ENCODE data around the gene MOK. TPM values are rescaled to one million over a fixed set of nuclear protein-coding genes. Genes with fewer than 3 reads are reported as not detected.

The MOK gene
- total RNA-seq, 3 donors from 2014 or later (not counting 1 experiment from before 2014, with no cell fraction given) = 3.9 to 6.5 (median 4.7) TPM

DNA sequence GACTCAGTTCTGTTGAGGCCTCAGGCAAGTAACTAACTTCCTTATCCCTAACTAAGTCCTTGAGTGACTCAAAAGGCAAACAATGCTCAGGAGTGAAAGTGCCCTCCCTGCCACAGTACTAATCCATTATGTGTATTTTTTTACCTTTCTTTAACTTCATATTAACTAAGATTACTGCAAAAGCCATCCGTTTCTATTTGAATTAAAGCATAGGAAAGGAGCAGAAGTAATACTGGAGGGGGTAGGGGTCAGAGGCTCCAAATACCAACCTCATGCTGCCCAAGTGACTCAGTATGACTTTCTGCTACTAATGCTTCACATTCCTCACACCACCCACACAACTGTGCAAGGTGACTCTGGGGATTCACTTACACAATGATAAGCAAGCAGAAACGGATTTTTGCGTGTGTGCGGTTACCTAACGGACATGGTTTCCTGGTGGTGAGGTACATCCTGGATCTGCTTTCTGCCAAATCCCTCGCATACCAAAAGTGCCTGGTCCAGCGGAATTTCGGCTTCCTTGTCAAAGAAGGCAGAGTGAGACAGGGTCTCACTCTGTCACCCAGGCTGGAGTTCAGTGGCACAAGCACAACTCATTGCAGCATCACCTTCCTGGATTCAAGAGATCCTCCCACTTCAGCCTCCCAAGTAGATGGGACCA, 25.1 kb downstream of the MOK start:
- no peaks in the 10 kb centered on the region for H3K4me1 ChIP-seq (ENCODE audit: control insufficient read depth, insufficient read depth, low read length)
- H3K4me3 Mint-ChIP-seq = no peak overlapping the region
- H3K27me3 Mint-ChIP-seq (ENCODE audit: low read depth in 2 of 2) = no peaks in the 10 kb centered on the region
- no peak overlapping the region for H3K27ac Mint-ChIP-seq
- no peaks in the 10 kb centered on the region for H3K36me3 Mint-ChIP-seq
- DNase-seq = no peak
- no peak overlapping the region for H3K27ac ChIP-seq (ENCODE audit: low read length)
- H3K9me3 Mint-ChIP-seq = no peaks in the 10 kb centered on the region
- intact Hi-C loops (cut with micrococcal nuclease) = no loop called here
- TF ChIP-seq, protein P1, sequence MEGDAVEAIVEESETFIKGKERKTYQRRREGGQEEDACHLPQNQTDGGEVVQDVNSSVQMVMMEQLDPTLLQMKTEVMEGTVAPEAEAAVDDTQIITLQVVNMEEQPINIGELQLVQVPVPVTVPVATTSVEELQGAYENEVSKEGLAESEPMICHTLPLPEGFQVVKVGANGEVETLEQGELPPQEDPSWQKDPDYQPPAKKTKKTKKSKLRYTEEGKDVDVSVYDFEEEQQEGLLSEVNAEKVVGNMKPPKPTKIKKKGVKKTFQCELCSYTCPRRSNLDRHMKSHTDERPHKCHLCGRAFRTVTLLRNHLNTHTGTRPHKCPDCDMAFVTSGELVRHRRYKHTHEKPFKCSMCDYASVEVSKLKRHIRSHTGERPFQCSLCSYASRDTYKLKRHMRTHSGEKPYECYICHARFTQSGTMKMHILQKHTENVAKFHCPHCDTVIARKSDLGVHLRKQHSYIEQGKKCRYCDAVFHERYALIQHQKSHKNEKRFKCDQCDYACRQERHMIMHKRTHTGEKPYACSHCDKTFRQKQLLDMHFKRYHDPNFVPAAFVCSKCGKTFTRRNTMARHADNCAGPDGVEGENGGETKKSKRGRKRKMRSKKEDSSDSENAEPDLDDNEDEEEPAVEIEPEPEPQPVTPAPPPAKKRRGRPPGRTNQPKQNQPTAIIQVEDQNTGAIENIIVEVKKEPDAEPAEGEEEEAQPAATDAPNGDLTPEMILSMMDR (IDR thresholded peaks at IDR 0.05) = no peak
- H3K36me3 ChIP-seq (ENCODE audit: control insufficient read depth, insufficient read depth, low read length) = no peaks in the 10 kb centered on the region
- ATAC-seq = no peak
- no peaks in the 10 kb centered on the region for H3K27me3 ChIP-seq (ENCODE audit: control insufficient read depth, insufficient read depth, low read length)
- no peak overlapping the region for H3K4me3 ChIP-seq (ENCODE audit: low read length)
- H3K4me1 Mint-ChIP-seq = no peaks in the 10 kb centered on the region
- 93% methylated on average over 7 of the region's 8 CpGs for WGBS (ENCODE audit: insufficient coverage)
- no peaks in the 10 kb centered on the region for H3K9me3 ChIP-seq (ENCODE audit: control insufficient read depth, insufficient read depth, low read length)

DNA sequence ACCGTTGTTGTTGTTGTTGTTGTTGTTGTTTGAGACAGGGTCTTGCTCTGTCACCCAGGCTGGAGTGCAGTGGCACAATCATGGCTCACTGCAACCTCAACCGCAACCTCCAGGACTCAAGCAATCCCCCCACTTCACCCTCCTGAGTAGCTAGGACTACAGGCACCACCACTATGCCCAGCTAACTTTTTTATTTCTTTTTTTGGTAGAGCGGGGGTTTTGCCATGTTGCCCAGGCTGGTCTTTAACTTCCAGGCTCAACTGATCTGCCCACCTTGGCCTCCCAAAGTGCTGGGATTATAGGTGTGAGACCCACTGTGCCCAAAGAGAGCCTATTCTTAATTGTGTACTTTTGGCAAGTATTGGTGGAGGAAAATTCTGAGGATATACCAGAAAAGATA, 25.7 kb downstream of the MOK start:
- Mint-ChIP-seq H3K27ac (no peak overlapping the region), H3K27me3 (ENCODE audit: low read depth in 2 of 2) (no peaks in the 10 kb centered on the region), H3K36me3 (no peaks in the 10 kb centered on the region), H3K9me3 (no peaks in the 10 kb centered on the region), H3K4me3 (no peak overlapping the region), H3K4me1 (no peaks in the 10 kb centered on the region)
- DNase-seq = no peak
- ATAC-seq = no peak
- WGBS (ENCODE audit: insufficient coverage) = 94% methylated on average over 2 of the region's 3 CpGs
- Histone ChIP-seq H3K27ac (ENCODE audit: low read length) (no peak overlapping the region), H3K4me3 (ENCODE audit: low read length) (no peak overlapping the region), H3K9me3 (ENCODE audit: control insufficient read depth, insufficient read depth, low read length) (no peaks in the 10 kb centered on the region), H3K4me1 (ENCODE audit: control insufficient read depth, insufficient read depth, low read length) (no peaks in the 10 kb centered on the region), H3K36me3 (ENCODE audit: control insufficient read depth, insufficient read depth, low read length) (no peaks in the 10 kb centered on the region), H3K27me3 (ENCODE audit: control insufficient read depth, insufficient read depth, low read length) (no peaks in the 10 kb centered on the region)
- intact Hi-C loops (cut with micrococcal nuclease) = no loop called here
- TF ChIP-seq, protein P1 (IDR thresholded peaks at IDR 0.05) = no peak

DNA sequence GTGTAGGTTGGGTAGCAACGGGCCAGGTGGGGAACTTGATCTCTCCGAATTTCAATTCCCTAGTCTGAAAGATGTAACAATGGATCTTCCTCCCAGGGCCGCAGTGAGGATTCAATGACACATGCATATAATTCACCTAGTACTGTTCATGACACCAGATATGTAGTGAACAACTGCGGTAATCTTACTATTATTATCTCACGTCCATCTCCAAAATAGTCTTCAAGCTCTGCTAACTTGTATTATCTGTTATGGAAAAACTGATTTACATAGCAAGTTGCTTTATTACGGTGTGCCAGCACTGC, 26.4 kb downstream of the MOK start:
- Histone ChIP-seq H3K27ac (ENCODE audit: low read length) (no peak overlapping the region), H3K4me1 (ENCODE audit: control insufficient read depth, insufficient read depth, low read length) (no peaks in the 10 kb centered on the region), H3K27me3 (ENCODE audit: control insufficient read depth, insufficient read depth, low read length) (no peaks in the 10 kb centered on the region), H3K36me3 (ENCODE audit: control insufficient read depth, insufficient read depth, low read length) (no peaks in the 10 kb centered on the region), H3K9me3 (ENCODE audit: control insufficient read depth, insufficient read depth, low read length) (no peaks in the 10 kb centered on the region), H3K4me3 (ENCODE audit: low read length) (no peak overlapping the region)
- DNase-seq = no peak
- ATAC-seq = no peak
- Mint-ChIP-seq H3K27ac (no peak overlapping the region), H3K4me1 (no peaks in the 10 kb centered on the region), H3K36me3 (no peaks in the 10 kb centered on the region), H3K9me3 (no peaks in the 10 kb centered on the region), H3K27me3 (ENCODE audit: low read depth in 2 of 2) (no peaks in the 10 kb centered on the region), H3K4me3 (no peak overlapping the region)
- TF ChIP-seq, protein P1 (IDR thresholded peaks at IDR 0.05) = no peak
- intact Hi-C loops (cut with micrococcal nuclease) = no loop called here
- 90% methylated on average over 6 of the region's 6 CpGs for WGBS (ENCODE audit: insufficient coverage)

All from natural killer cell (primary cell).